OCI-LY7 (cell line): ENCODE results near the gene DUSP6. TPM values are rescaled to one million over a fixed set of nuclear protein-coding genes. Genes with fewer than 3 reads are reported as not detected.

Experiments
- BruUV-seq: library from RNA; stranded (reverse); fragments of 400-500 nt; replicated peaks from 2 replicates; lab custom pipeline; 2021; lab: Mats Ljungman, UMichigan
- CTCF ChIA-PET: fragments of 300-600 bp; sonication (Branson Sonifier 250); formaldehyde crosslinking; loops from one replicate; lab custom pipeline; 2022; ENCODE audit warnings: antibody characterized with exemption; ENCODE audit not compliant: unreplicated experiment; lab: Charles Lee
- POLR2A ChIA-PET: fragments of 300-600 bp; sonication (Branson Sonifier 250); formaldehyde crosslinking; loops from one replicate; lab custom pipeline; 2022; ENCODE audit warnings: antibody characterized with exemption; lab: Charles Lee
- DNase-seq: peaks from one replicate; pipeline ENCODE4 v3.0.0-alpha.2; 2015; ENCODE audit warnings: low spot score
- H2AFZ ChIP-seq: fragments of 200-600 bp; sonication (generic), shearing (Covaris generic); 2 replicates; pipeline ENCODE4 v1.6.1; 2014; ENCODE audit warnings: mild to moderate bottlenecking, antibody characterized with exemption, low read length, moderate library complexity
- H3K27ac ChIP-seq: fragments of 200-600 bp; sonication (generic); 2 replicates; pipeline ENCODE4 v1.5.1; 2014; ENCODE audit warnings: mixed run types, low read depth, mild to moderate bottlenecking, moderate library complexity, low read length, inconsistent platforms; ENCODE audit not compliant: poor library complexity, severe bottlenecking
- H3K36me3 ChIP-seq: fragments of 200-600 bp; sonication (generic); 2 replicates; pipeline ENCODE4 v1.6.1; 2014; ENCODE audit warnings: mild to moderate bottlenecking, antibody characterized with exemption, low read length, moderate library complexity, mixed read lengths; ENCODE audit not compliant: insufficient read depth
- H3K4me1 ChIP-seq: fragments of 200-600 bp; sonication (generic); 2 replicates; pipeline ENCODE4 v1.5.1; 2014; ENCODE audit warnings: mild to moderate bottlenecking, low read length; ENCODE audit not compliant: insufficient read depth, poor library complexity, severe bottlenecking
- H3K4me2 ChIP-seq: fragments of 200-600 bp; sonication (generic); 2 replicates; pipeline ENCODE4 v1.6.1; 2014; ENCODE audit warnings: mild to moderate bottlenecking, low read length
- H3K4me3 ChIP-seq: fragments of 200-600 bp; sonication (generic); 2 replicates; pipeline ENCODE4 v1.5.1; 2014; ENCODE audit warnings: mild to moderate bottlenecking, low read depth, low read length; ENCODE audit not compliant: poor library complexity, severe bottlenecking
- H3K79me2 ChIP-seq: fragments of 200-600 bp; sonication (generic); 2 replicates; pipeline ENCODE4 v1.6.1; 2016; ENCODE audit warnings: low read depth, mild to moderate bottlenecking, low read length, moderate library complexity, mixed read lengths; ENCODE audit not compliant: insufficient read depth
- H3K9me2 ChIP-seq: fragments of 200-600 bp; sonication (generic); 2 replicates; pipeline ENCODE4 v1.6.1; 2016; ENCODE audit warnings: mild to moderate bottlenecking, low read length, mixed read lengths; ENCODE audit not compliant: insufficient read depth
- H3K9me3 ChIP-seq: fragments of 200-600 bp; sonication (generic); 2 replicates; pipeline ENCODE4 v1.6.1; 2014; ENCODE audit warnings: mild to moderate bottlenecking, mixed run types, low read length, mixed read lengths
- H4K20me1 ChIP-seq: fragments of 200-600 bp; sonication (generic); 2 replicates; pipeline ENCODE4 v1.6.1; 2014; ENCODE audit warnings: mild to moderate bottlenecking, antibody characterized with exemption, low read length, moderate library complexity, mixed read lengths; ENCODE audit not compliant: insufficient read depth
- EZH2phosphoT487 ChIP-seq: fragments of 200-600 bp; sonication (generic); IDR thresholded peaks from 2 replicates; pipeline ENCODE4 v1.6.1; 2018; ENCODE audit warnings: low read depth, borderline replicate concordance, mild to moderate bottlenecking, mixed run types, antibody characterized with exemption, low read length, moderate library complexity, mixed read lengths
- intact Hi-C: fragments of 100-400 bp; cut with micrococcal nuclease; formaldehyde crosslinking; loops from one replicate; pipeline ENCODE4 v1.10.0; 2022; ENCODE audit not compliant: unreplicated experiment
- small RNA-seq: library from RNA; depleted of rRNA; stranded (forward); fragments of <200 nt; gene quantifications from one replicate; pipeline ENCODE3, GENCODE V24; 2014
- total RNA-seq, 2 experiments: library from RNA; depleted of rRNA in 1 of 2; stranded (reverse); fragments of >200 nt in 1 of 2; shearing (Covaris generic) in 1 of 2; gene quantifications; 2 replicates each; pipeline ENCODE4 v1.2.3, GENCODE V29; 2014 to 2022
- TF ChIP-seq, protein P1 (sequence below): fragments of 200-600 bp; sonication (generic); conservative IDR thresholded peaks from 2 replicates; pipeline ENCODE4 v1.5.1; 2014; ENCODE audit warnings: mild to moderate bottlenecking, antibody characterized with exemption, low read length, moderate library complexity, mixed read lengths

Gene DUSP6
- total RNA-seq, 2 experiments from 2014 or later: 0.47 to 2.2 TPM

DNA sequence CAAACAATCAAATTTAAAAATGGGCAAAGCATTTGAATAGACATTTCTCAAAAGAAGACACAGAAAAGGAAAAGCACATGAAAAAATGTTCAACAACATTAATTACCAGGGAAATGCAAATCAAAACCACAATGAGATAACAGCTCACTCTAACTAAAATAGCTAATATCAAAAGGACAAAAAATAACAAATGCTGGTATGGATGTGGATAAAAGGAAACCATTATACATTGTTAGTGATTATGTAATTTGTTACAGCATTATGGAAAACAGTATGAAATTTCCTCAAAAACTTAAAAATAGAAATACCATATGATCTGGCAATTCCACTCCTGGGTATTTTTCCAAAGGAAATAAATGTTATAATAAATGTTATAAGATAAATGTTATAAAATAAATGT is 52.9 kb downstream of the DUSP6 start:
- TF ChIP-seq, protein P1, sequence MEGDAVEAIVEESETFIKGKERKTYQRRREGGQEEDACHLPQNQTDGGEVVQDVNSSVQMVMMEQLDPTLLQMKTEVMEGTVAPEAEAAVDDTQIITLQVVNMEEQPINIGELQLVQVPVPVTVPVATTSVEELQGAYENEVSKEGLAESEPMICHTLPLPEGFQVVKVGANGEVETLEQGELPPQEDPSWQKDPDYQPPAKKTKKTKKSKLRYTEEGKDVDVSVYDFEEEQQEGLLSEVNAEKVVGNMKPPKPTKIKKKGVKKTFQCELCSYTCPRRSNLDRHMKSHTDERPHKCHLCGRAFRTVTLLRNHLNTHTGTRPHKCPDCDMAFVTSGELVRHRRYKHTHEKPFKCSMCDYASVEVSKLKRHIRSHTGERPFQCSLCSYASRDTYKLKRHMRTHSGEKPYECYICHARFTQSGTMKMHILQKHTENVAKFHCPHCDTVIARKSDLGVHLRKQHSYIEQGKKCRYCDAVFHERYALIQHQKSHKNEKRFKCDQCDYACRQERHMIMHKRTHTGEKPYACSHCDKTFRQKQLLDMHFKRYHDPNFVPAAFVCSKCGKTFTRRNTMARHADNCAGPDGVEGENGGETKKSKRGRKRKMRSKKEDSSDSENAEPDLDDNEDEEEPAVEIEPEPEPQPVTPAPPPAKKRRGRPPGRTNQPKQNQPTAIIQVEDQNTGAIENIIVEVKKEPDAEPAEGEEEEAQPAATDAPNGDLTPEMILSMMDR: no peak
- no peak for TF ChIP-seq EZH2phosphoT487
- ChIA-PET POLR2A (interaction anchor here (0.6 to 1.2 kb wide), 4 partner anchors 10 to 963 kb away, joined by 3 to 5 read pairs (median 4); no protein-coding TSS in a partner anchor), CTCF (no interaction called here)
- H3K36me3 ChIP-seq: no peaks in the 10 kb centered on the region
- no TSS peak for BruUV-seq
- no peaks in the 10 kb centered on the region for H3K9me3 ChIP-seq
- no peak overlapping the region for H2AFZ ChIP-seq
- intact Hi-C loops: no loop called here
- no peak overlapping the region for H3K4me3 ChIP-seq
- no peaks in the 10 kb centered on the region for H3K9me2 ChIP-seq
- no peaks in the 10 kb centered on the region for H4K20me1 ChIP-seq
- no peak overlapping the region for H3K27ac ChIP-seq
- DNase-seq: no peak
- H3K79me2 ChIP-seq: no peaks in the 10 kb centered on the region
- no peaks in the 10 kb centered on the region for H3K4me1 ChIP-seq
- no peak overlapping the region for H3K4me2 ChIP-seq

Small RNA genes within 50 kb of the gene (small RNA-seq; reads per million reads assigned to genes)
- gene MRPS6P4: not detected

Other genes with a start within 250 kb of the DUSP6 start
- 2.1 and 3.8 TPM in 2 replicates for gene GALNT4, start 172.3 kb upstream of the DUSP6 start, total RNA-seq (2014; rRNA removed; shearing (Covaris generic))
- gene GALNT4, start 172.3 kb upstream of the DUSP6 start, total RNA-seq (2022): 3.7 and 4.4 TPM in 2 replicates
- gene POC1B, start 173.5 kb upstream of the DUSP6 start, total RNA-seq (2014; rRNA removed; shearing (Covaris generic)): 18.0 and 30.9 TPM in 2 replicates
- gene POC1B, start 173.5 kb upstream of the DUSP6 start, total RNA-seq (2022): 28.9 and 36.8 TPM in 2 replicates